Keratinocyte (primary cell): ENCODE data around the gene MX2.

ENCODE experiments used
- EZH2 ChIP-seq: IDR thresholded peaks from one replicate; pipeline ENCODE4 v1.6.1; 2012; ENCODE audit warnings: inconsistent platforms, mild to moderate bottlenecking, low read length, moderate library complexity
- TF ChIP-seq, protein P1 (sequence below), 3 experiments: IDR thresholded peaks in 1 of 3; conservative IDR thresholded peaks in 1 of 3; optimal IDR thresholded peaks in 1 of 3; 2 replicates in 2 of 3; 3 replicates in 1 of 3; pipeline versions ENCODE3 to v1.5.1; 2011; ENCODE audit warnings: low read length in 3 of 3, mild to moderate bottlenecking in 3 of 3, moderate library complexity in 2 of 3, control low read depth in 1 of 3, inconsistent platforms in 1 of 3; ENCODE audit not compliant: insufficient read depth in 2 of 3; ENCODE audit errors: extremely low read depth in 1 of 3

DNA sequence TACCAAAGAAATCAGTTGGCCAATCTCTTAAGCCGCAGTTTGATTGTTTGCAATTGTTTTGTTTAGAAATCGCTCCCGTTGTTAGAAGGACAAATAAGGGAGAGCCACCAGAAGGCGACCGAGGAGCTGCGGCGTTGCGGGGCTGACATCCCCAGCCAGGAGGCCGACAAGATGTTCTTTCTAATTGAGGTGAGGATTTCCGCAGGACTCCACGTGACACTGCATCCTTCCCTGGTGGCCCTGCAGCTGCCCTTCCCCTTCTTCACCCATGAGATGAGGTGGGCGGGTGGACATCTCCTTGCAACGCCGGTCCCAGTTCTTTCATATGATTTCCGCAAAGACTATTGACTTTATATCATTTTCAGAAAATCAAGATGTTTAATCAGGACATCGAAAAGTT lies 37.0 kb downstream of the MX2 start:
- TF ChIP-seq, protein P1, sequence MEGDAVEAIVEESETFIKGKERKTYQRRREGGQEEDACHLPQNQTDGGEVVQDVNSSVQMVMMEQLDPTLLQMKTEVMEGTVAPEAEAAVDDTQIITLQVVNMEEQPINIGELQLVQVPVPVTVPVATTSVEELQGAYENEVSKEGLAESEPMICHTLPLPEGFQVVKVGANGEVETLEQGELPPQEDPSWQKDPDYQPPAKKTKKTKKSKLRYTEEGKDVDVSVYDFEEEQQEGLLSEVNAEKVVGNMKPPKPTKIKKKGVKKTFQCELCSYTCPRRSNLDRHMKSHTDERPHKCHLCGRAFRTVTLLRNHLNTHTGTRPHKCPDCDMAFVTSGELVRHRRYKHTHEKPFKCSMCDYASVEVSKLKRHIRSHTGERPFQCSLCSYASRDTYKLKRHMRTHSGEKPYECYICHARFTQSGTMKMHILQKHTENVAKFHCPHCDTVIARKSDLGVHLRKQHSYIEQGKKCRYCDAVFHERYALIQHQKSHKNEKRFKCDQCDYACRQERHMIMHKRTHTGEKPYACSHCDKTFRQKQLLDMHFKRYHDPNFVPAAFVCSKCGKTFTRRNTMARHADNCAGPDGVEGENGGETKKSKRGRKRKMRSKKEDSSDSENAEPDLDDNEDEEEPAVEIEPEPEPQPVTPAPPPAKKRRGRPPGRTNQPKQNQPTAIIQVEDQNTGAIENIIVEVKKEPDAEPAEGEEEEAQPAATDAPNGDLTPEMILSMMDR (optimal IDR thresholded peaks at IDR 0.05 in 1 of 3, IDR thresholded peaks at IDR 0.05 in 1 of 3, conservative IDR thresholded peaks at IDR 0.05 in 1 of 3; ENCODE audit: extremely low read depth in 1 of 3, insufficient read depth in 2 of 3, low read length in 3 of 3) = no peak
- TF ChIP-seq EZH2 = no peak
